WTC11 (cell line): ENCODE data around the gene SULF2. TPM values are rescaled to one million over a fixed set of nuclear protein-coding genes. Genes with fewer than 3 reads are reported as not detected.

Source experiments
- ATAC-seq: fragments of 200-7000 bp; cut with Tn5 transposase; 2 replicates; pipeline ENCODE4 v1.10.0; 2021; ENCODE audit warnings: mild to moderate bottlenecking, moderate library complexity
- CTCF ChIA-PET: fragments of 300-600 bp; sonication (Branson Sonifier 250); formaldehyde crosslinking; loops from one replicate; lab custom pipeline; 2021; ENCODE audit warnings: antibody characterized with exemption; lab: Charles Lee
- POLR2A ChIA-PET: fragments of 350-600 bp; sonication (Branson Sonifier 250); formaldehyde crosslinking; loops from one replicate; lab custom pipeline; 2021; ENCODE audit warnings: antibody characterized with exemption; lab: Charles Lee
- DNase-seq: peaks from one replicate; pipeline ENCODE4 v3.0.0; 2021; ENCODE audit warnings: low spot score
- H3K27ac Mint-ChIP-seq: 2 replicates; pipeline ENCODE4 v1.8.0; 2021; ENCODE audit warnings: mixed read lengths
- H3K27me3 Mint-ChIP-seq: 2 replicates; pipeline ENCODE4 v1.8.0; 2021; ENCODE audit warnings: low read depth, mild to moderate bottlenecking, moderate library complexity, mixed read lengths
- H3K36me3 Mint-ChIP-seq: 2 replicates; pipeline ENCODE4 v1.8.0; 2021; ENCODE audit warnings: mixed read lengths
- H3K4me1 Mint-ChIP-seq: 2 replicates; pipeline ENCODE4 v1.8.0; 2022; ENCODE audit warnings: mixed read lengths
- H3K4me3 Mint-ChIP-seq: 2 replicates; pipeline ENCODE4 v1.8.0; 2021; ENCODE audit warnings: mild to moderate bottlenecking, moderate library complexity, mixed read lengths
- H3K9me3 Mint-ChIP-seq: 2 replicates; pipeline ENCODE4 v1.8.0; 2021; ENCODE audit warnings: mixed read lengths
- ATF2 ChIP-seq: sonication (generic); formaldehyde crosslinking; IDR thresholded peaks from 2 replicates; pipeline ENCODE4 v1.8.1; 2022; ENCODE audit warnings: low read depth, missing genetic modification reagents, borderline replicate concordance
- CREB1 ChIP-seq: sonication (generic); formaldehyde crosslinking; IDR thresholded peaks from 2 replicates; pipeline ENCODE4 v1.8.0; 2023; ENCODE audit warnings: mild to moderate bottlenecking, missing genetic modification reagents
- ELF4 ChIP-seq: sonication (generic); formaldehyde crosslinking; IDR thresholded peaks from 2 replicates; pipeline ENCODE4 v1.8.1; 2022; ENCODE audit warnings: low read depth, mild to moderate bottlenecking, moderate library complexity, missing genetic modification reagents
- FOXJ3 ChIP-seq: sonication (generic); formaldehyde crosslinking; IDR thresholded peaks from 2 replicates; pipeline ENCODE4 v1.9.0; 2021; ENCODE audit warnings: missing genetic modification reagents, mild to moderate bottlenecking, borderline replicate concordance
- GTF2I ChIP-seq: fragments of 250-450 bp; sonication (Bioruptor Pico); conservative IDR thresholded peaks from 2 replicates; pipeline ENCODE4 v1.4.0; 2021; ENCODE audit warnings: mild to moderate bottlenecking
- HMGXB4 ChIP-seq: sonication (generic); formaldehyde crosslinking; IDR thresholded peaks from 2 replicates; pipeline ENCODE4 v1.8.1; 2023; ENCODE audit warnings: mild to moderate bottlenecking, moderate library complexity, missing genetic modification reagents
- JUN ChIP-seq: sonication (generic); formaldehyde crosslinking; IDR thresholded peaks from 2 replicates; pipeline ENCODE4 v1.8.0; 2023; ENCODE audit warnings: mild to moderate bottlenecking, missing genetic modification reagents
- MYBL2 ChIP-seq: sonication (generic); formaldehyde crosslinking; IDR thresholded peaks from 2 replicates; pipeline ENCODE4 v1.8.1; 2023; ENCODE audit warnings: mild to moderate bottlenecking, moderate library complexity, missing genetic modification reagents
- NR2C2 ChIP-seq: sonication (generic); formaldehyde crosslinking; IDR thresholded peaks from 2 replicates; pipeline ENCODE4 v1.8.0; 2022; ENCODE audit warnings: mild to moderate bottlenecking, missing genetic modification reagents
- SMAD4 ChIP-seq: sonication (generic); formaldehyde crosslinking; IDR thresholded peaks from 2 replicates; pipeline ENCODE4 v1.8.0; 2022; ENCODE audit warnings: mild to moderate bottlenecking, missing genetic modification reagents
- STAT6 ChIP-seq: sonication (generic); formaldehyde crosslinking; conservative IDR thresholded peaks from 2 replicates; pipeline ENCODE4 v1.8.1; 2023; ENCODE audit warnings: mild to moderate bottlenecking, low read depth, missing genetic modification reagents, moderate library complexity
- TP53 ChIP-seq: sonication (generic); formaldehyde crosslinking; IDR thresholded peaks from 2 replicates; pipeline ENCODE4 v1.8.1; 2023; ENCODE audit warnings: mild to moderate bottlenecking, missing genetic modification reagents
- ZNF121 ChIP-seq: sonication (generic); formaldehyde crosslinking; IDR thresholded peaks from 2 replicates; pipeline ENCODE4 v1.8.0; 2023; ENCODE audit warnings: missing genetic modification reagents
- ZNF263 ChIP-seq: sonication (generic); formaldehyde crosslinking; IDR thresholded peaks from 2 replicates; pipeline ENCODE4 v1.8.1; 2022; ENCODE audit warnings: low read depth, mild to moderate bottlenecking, moderate library complexity, missing genetic modification reagents
- total RNA-seq: library from RNA; stranded (reverse); gene quantifications from 3 replicates; pipeline ENCODE4 v1.2.3, GENCODE V29; 2021
- TF ChIP-seq, protein P1 (sequence below): sonication (generic); formaldehyde crosslinking; IDR thresholded peaks from 2 replicates; pipeline ENCODE4 v1.8.0; 2023; ENCODE audit warnings: missing genetic modification reagents, mild to moderate bottlenecking, borderline replicate concordance
- TF ChIP-seq, protein P2 (sequence below): fragments of 250-450 bp; sonication (Bioruptor Pico); conservative IDR thresholded peaks from 2 replicates; pipeline ENCODE4 v1.9.0; 2021; ENCODE audit warnings: mild to moderate bottlenecking

Gene SULF2
- total RNA-seq, 1 experiment from 2014 or later, result 36.0 TPM

- Mint-ChIP-seq H3K36me3 (peaks cover 23% of the 10 kb centered on the region), H3K9me3 (no peaks in the 10 kb centered on the region), H3K27me3 (no peaks in the 10 kb centered on the region), H3K27ac (peak overlapping the region; percentile 54), H3K4me3 (no peak overlapping the region), H3K4me1 (peaks cover 55% of the 10 kb centered on the region)
- ChIA-PET POLR2A (no interaction called here), CTCF (interaction anchor here (2.7 kb wide), 1 partner anchor 10 kb away, joined by 24 read pairs; no protein-coding TSS in a partner anchor)
- no peak for ATAC-seq
- DNase-seq, result no peak
- no peak for TF ChIP-seq ELF4 (CRISPR knock-in tag)
- TF ChIP-seq FOXJ3 (CRISPR knock-in tag), result no peak
- no peak for TF ChIP-seq JUN (CRISPR knock-in tag)
- no peak for TF ChIP-seq HMGXB4
- TF ChIP-seq, protein P1, sequence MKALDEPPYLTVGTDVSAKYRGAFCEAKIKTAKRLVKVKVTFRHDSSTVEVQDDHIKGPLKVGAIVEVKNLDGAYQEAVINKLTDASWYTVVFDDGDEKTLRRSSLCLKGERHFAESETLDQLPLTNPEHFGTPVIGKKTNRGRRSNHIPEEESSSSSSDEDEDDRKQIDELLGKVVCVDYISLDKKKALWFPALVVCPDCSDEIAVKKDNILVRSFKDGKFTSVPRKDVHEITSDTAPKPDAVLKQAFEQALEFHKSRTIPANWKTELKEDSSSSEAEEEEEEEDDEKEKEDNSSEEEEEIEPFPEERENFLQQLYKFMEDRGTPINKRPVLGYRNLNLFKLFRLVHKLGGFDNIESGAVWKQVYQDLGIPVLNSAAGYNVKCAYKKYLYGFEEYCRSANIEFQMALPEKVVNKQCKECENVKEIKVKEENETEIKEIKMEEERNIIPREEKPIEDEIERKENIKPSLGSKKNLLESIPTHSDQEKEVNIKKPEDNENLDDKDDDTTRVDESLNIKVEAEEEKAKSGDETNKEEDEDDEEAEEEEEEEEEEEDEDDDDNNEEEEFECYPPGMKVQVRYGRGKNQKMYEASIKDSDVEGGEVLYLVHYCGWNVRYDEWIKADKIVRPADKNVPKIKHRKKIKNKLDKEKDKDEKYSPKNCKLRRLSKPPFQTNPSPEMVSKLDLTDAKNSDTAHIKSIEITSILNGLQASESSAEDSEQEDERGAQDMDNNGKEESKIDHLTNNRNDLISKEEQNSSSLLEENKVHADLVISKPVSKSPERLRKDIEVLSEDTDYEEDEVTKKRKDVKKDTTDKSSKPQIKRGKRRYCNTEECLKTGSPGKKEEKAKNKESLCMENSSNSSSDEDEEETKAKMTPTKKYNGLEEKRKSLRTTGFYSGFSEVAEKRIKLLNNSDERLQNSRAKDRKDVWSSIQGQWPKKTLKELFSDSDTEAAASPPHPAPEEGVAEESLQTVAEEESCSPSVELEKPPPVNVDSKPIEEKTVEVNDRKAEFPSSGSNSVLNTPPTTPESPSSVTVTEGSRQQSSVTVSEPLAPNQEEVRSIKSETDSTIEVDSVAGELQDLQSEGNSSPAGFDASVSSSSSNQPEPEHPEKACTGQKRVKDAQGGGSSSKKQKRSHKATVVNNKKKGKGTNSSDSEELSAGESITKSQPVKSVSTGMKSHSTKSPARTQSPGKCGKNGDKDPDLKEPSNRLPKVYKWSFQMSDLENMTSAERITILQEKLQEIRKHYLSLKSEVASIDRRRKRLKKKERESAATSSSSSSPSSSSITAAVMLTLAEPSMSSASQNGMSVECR (CRISPR knock-in tag), result no peak
- TF ChIP-seq ZNF263 (CRISPR knock-in tag), result no peak
- TF ChIP-seq GTF2I (CRISPR knock-in tag), result no peak
- no peak for TF ChIP-seq ZNF121
- TF ChIP-seq NR2C2 (CRISPR knock-in tag), result no peak
- TF ChIP-seq TP53, result no peak
- no peak for TF ChIP-seq ATF2 (CRISPR knock-in tag)
- TF ChIP-seq SMAD4 (CRISPR knock-in tag), result no peak
- TF ChIP-seq MYBL2 (CRISPR knock-in tag), result no peak
- TF ChIP-seq CREB1 (CRISPR knock-in tag), result no peak
- TF ChIP-seq STAT6 (CRISPR knock-in tag), result no peak
- TF ChIP-seq, protein P2, sequence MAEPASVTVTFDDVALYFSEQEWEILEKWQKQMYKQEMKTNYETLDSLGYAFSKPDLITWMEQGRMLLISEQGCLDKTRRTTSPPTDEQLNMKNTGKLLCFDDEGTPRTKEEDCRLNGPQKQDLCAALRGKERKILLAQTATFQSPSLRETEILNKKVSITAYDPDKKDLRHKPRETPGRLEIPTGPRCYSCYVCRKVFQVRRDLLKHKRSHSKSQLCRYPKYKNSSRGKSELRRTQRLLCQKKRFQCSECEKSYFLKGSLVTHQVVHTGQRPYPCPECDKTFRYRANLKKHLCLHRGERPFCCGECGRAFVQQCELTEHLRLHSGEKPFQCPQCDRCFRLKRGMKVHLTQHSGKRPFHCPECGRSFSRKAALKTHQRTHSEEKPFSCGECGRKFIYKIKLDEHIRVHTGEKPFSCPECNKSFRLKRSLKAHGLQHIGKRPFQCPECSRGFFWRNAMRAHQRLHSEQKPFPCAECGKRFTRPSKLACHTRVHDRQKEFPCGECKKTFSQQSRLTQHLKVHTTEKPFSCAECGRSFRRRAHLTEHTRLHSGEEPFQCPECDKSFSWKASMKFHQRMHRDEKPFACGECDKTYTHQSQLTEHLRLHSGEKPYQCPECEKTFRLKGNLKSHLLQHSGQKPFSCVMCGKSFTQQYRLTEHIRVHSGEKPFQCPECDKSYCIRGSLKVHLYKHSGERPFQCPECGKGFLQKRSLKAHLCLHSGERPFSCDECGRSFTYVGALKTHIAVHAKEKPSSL (CRISPR knock-in tag), result no peak
Observed at GRCh38 chr20:47653869-47654268, 131.4 kb downstream of the SULF2 start.
